H9 (cell line): Measurements from ENCODE around the gene SORCS2. TPM values are rescaled to one million over a fixed set of nuclear protein-coding genes. Genes with fewer than 3 reads are reported as not detected.
A peak's percentile ranks its signal among the peaks of the same experiment; 100 is the strongest.

Experiments
- DNase-seq: peaks from one replicate; pipeline ENCODE4 v3.0.0-alpha.2; 2017
- H2AFZ ChIP-seq: one replicate; pipeline ENCODE4 v1.6.1; 2013; ENCODE audit warnings: mild to moderate bottlenecking, low read length, control low read depth, moderate library complexity
- H2AK5ac ChIP-seq: 2 replicates; pipeline ENCODE4 v1.6.1; 2013; ENCODE audit warnings: low read length, control low read depth, mixed read lengths; ENCODE audit not compliant: insufficient read length
- H2BK120ac ChIP-seq: one replicate; pipeline ENCODE4 v1.6.1; 2013; ENCODE audit warnings: low read depth, mild to moderate bottlenecking, low read length, control low read depth, inconsistent platforms; ENCODE audit not compliant: poor library complexity, severe bottlenecking
- H2BK12ac ChIP-seq: 2 replicates; pipeline ENCODE4 v1.6.1; 2013; ENCODE audit warnings: low read length, control low read depth, mixed read lengths, low read depth; ENCODE audit not compliant: insufficient read length
- H2BK15ac ChIP-seq: 2 replicates; pipeline ENCODE4 v1.6.1; 2013; ENCODE audit warnings: low read depth, low read length, control low read depth
- H2BK20ac ChIP-seq: one replicate; pipeline ENCODE4 v1.6.1; 2013; ENCODE audit warnings: low read depth, mild to moderate bottlenecking, low read length, control low read depth, inconsistent platforms; ENCODE audit not compliant: poor library complexity, severe bottlenecking
- H2BK5ac ChIP-seq: 2 replicates; pipeline ENCODE4 v1.6.1; 2013; ENCODE audit warnings: low read length, control low read depth, mixed read lengths; ENCODE audit not compliant: insufficient read length
- H3K14ac ChIP-seq: 2 replicates; pipeline ENCODE4 v1.6.1; 2013; ENCODE audit warnings: low read length, control low read depth; ENCODE audit not compliant: insufficient read depth
- H3K18ac ChIP-seq: 2 replicates; pipeline ENCODE4 v1.6.1; 2013; ENCODE audit warnings: low read depth, mild to moderate bottlenecking, mixed read lengths, low read length, control low read depth; ENCODE audit not compliant: insufficient read length
- H3K23ac ChIP-seq: 2 replicates; pipeline ENCODE4 v1.6.1; 2013; ENCODE audit warnings: low read length, control low read depth, mixed read lengths, low read depth; ENCODE audit not compliant: insufficient read length
- H3K23me2 ChIP-seq: 2 replicates; pipeline ENCODE4 v1.6.1; 2013; ENCODE audit warnings: low read depth, mild to moderate bottlenecking, mixed read lengths, low read length, control low read depth; ENCODE audit not compliant: insufficient read length, poor library complexity, severe bottlenecking
- H3K27ac ChIP-seq: 2 replicates; pipeline ENCODE4 v1.5.1; 2013; ENCODE audit warnings: low read length, control low read depth, mixed read lengths, low read depth; ENCODE audit not compliant: insufficient read length
- H3K27me3 ChIP-seq: 2 replicates; pipeline ENCODE4 v1.6.1; 2013; ENCODE audit warnings: low read length, control low read depth, inconsistent platforms; ENCODE audit not compliant: insufficient read depth
- H3K4ac ChIP-seq: 2 replicates; pipeline ENCODE4 v1.6.1; 2013; ENCODE audit warnings: low read depth, mild to moderate bottlenecking, control low read depth, inconsistent platforms, low read length, moderate library complexity
- H3K4me1 ChIP-seq: 2 replicates; pipeline ENCODE4 v1.6.1; 2013; ENCODE audit warnings: low read length, control low read depth, inconsistent platforms; ENCODE audit not compliant: insufficient read depth
- H3K4me2 ChIP-seq: 2 replicates; pipeline ENCODE4 v1.6.1; 2013; ENCODE audit warnings: low read length, control low read depth, mixed read lengths; ENCODE audit not compliant: insufficient read length, insufficient read depth
- H3K56ac ChIP-seq: 2 replicates; pipeline ENCODE4 v1.6.1; 2013; ENCODE audit warnings: low read depth, mild to moderate bottlenecking, mixed read lengths, low read length, control low read depth; ENCODE audit not compliant: insufficient read length
- H3K79me1 ChIP-seq: 2 replicates; pipeline ENCODE4 v1.6.1; 2013; ENCODE audit warnings: low read depth, mild to moderate bottlenecking, moderate library complexity, low read length, control low read depth, inconsistent platforms; ENCODE audit not compliant: insufficient read depth, poor library complexity, severe bottlenecking
- H3K79me2 ChIP-seq: 2 replicates; pipeline ENCODE4 v1.6.1; 2013; ENCODE audit warnings: low read length, control low read depth, inconsistent platforms; ENCODE audit not compliant: insufficient read depth
- H3K9ac ChIP-seq: 2 replicates; pipeline ENCODE4 v1.6.1; 2013; ENCODE audit warnings: low read length, control low read depth, mixed read lengths; ENCODE audit not compliant: insufficient read length; ENCODE audit errors: extremely low read depth
- H3K9me3 ChIP-seq: one replicate; pipeline ENCODE4 v1.6.1; 2013; ENCODE audit warnings: low read depth, low read length, inconsistent platforms; ENCODE audit not compliant: control insufficient read depth
- H3T11ph ChIP-seq: one replicate; pipeline ENCODE4 v1.6.1; 2013; ENCODE audit warnings: mild to moderate bottlenecking, low read length, control low read depth, inconsistent platforms
- H4K20me1 ChIP-seq: one replicate; pipeline ENCODE4 v1.6.1; 2013; ENCODE audit not compliant: control insufficient read depth, insufficient read length, insufficient read depth
- H4K5ac ChIP-seq: 2 replicates; pipeline ENCODE4 v1.6.1; 2013; ENCODE audit warnings: low read depth, mild to moderate bottlenecking, mixed read lengths, low read length, control low read depth; ENCODE audit not compliant: insufficient read length
- H4K8ac ChIP-seq: replicated peaks from 2 replicates; pipeline ENCODE4 v1.6.1; 2013; ENCODE audit warnings: low read length, control low read depth, mixed read lengths, low read depth; ENCODE audit not compliant: insufficient read length
- H4K91ac ChIP-seq: 2 replicates; pipeline ENCODE4 v1.6.1; 2013; ENCODE audit warnings: low read depth, mild to moderate bottlenecking, moderate library complexity, mixed read lengths, low read length, control low read depth; ENCODE audit not compliant: insufficient read length
- H3K27ac Mint-ChIP-seq, 3 experiments: 2 replicates in 2 of 3; 3 replicates in 1 of 3; pipeline ENCODE4 v1.8.0; 2020 to 2021; ENCODE audit warnings: mixed read lengths in 3 of 3, mild to moderate bottlenecking in 1 of 3, moderate library complexity in 1 of 3
- H3K27me3 Mint-ChIP-seq: 2 replicates; pipeline ENCODE4 v1.8.0; 2021; ENCODE audit warnings: low read depth, mild to moderate bottlenecking, moderate library complexity, mixed read lengths
- H3K36me3 Mint-ChIP-seq, 3 experiments: 2 replicates in 2 of 3; 3 replicates in 1 of 3; pipeline ENCODE4 v1.8.0; 2020 to 2021; ENCODE audit warnings: low read depth in 3 of 3, mixed read lengths in 3 of 3; ENCODE audit not compliant: insufficient read depth in 1 of 3
- H3K4me1 Mint-ChIP-seq, 2 experiments: 2 replicates each; pipeline ENCODE4 v1.8.0; 2020; ENCODE audit warnings: mixed read lengths in 2 of 2
- H3K4me3 Mint-ChIP-seq, 2 experiments: 2 replicates in 1 of 2; 3 replicates in 1 of 2; pipeline ENCODE4 v1.8.0; 2020 to 2021; ENCODE audit warnings: mild to moderate bottlenecking in 2 of 2, mixed read lengths in 2 of 2, moderate library complexity in 1 of 2
- H3K9me3 Mint-ChIP-seq, 2 experiments: 2 replicates in 1 of 2; 3 replicates in 1 of 2; pipeline ENCODE4 v1.8.0; 2020; ENCODE audit warnings: mild to moderate bottlenecking in 2 of 2, mixed read lengths in 2 of 2, moderate library complexity in 1 of 2
- WGBS: extraction: QIAGEN DNeasy Blood & Tissue Kit; methylation state at CpG from one replicate; pipeline ENCODE4 v1.1.7; 2013; ENCODE audit warnings: missing lambda C conversion rate, low lambda C conversion rate, mixed read lengths; ENCODE audit not compliant: insufficient read length; ENCODE audit errors: extremely low coverage; 5-methylcytosine and 5-hydroxymethylcytosine counted together
- total RNA-seq: library from RNA; stranded (reverse); gene quantifications from 2 replicates; pipeline ENCODE4 v1.2.1, GENCODE V29; 2021
- TF ChIP-seq, protein P1 (sequence below): fragments of 200-600 bp; sonication (generic); conservative IDR thresholded peaks from 3 replicates; pipeline ENCODE4 v1.8.0; 2021; ENCODE audit warnings: antibody characterized with exemption, mild to moderate bottlenecking

The SORCS2 gene
- total RNA-seq, 1 experiment from 2014 or later, result 0.57 TPM

- Histone ChIP-seq H3K23ac (no peak overlapping the region), H3K27ac (no peak overlapping the region), H2BK120ac (no peak overlapping the region), H3T11ph (no peak overlapping the region), H4K8ac (no peak overlapping the region), H2AFZ (no peak overlapping the region), H3K9me3 (no peaks in the 10 kb centered on the region), H3K18ac (no peak overlapping the region), H3K4me1 (no peaks in the 10 kb centered on the region), H4K20me1 (no peaks in the 10 kb centered on the region), H4K5ac (no peak overlapping the region), H2AK5ac (no peak overlapping the region), H3K4ac (no peak overlapping the region), H3K56ac (no peak overlapping the region), H3K79me1 (no peaks in the 10 kb centered on the region), H2BK5ac (no peak overlapping the region), H3K9ac (no peak overlapping the region), H2BK20ac (no peak overlapping the region), H4K91ac (no peak overlapping the region), H2BK12ac (no peak overlapping the region), H3K79me2 (no peaks in the 10 kb centered on the region), H3K23me2 (no peaks in the 10 kb centered on the region), H3K14ac (no peak overlapping the region), H2BK15ac (no peak overlapping the region), H3K4me2 (no peak overlapping the region), H3K27me3 (no peaks in the 10 kb centered on the region)
- Mint-ChIP-seq H3K27ac (peak overlapping the region in 2 of 3 experiments; percentile 18 to 47; a peak in 4 of 7 replicates), H3K27me3 (no peaks in the 10 kb centered on the region), H3K36me3 (peaks cover 0 to 8% (median 5%) of the 10 kb centered on the region in 3 experiments; a peak in 3 of 7 replicates), H3K4me3 (no peak overlapping the region), H3K9me3 (no peaks in the 10 kb centered on the region), H3K4me1 (no peaks in the 10 kb centered on the region; a peak in 1 of 4 replicates)
- no peak for DNase-seq
- no CpG with 5 or more reads among the region's 13 CpGs for WGBS
- TF ChIP-seq, protein P1, sequence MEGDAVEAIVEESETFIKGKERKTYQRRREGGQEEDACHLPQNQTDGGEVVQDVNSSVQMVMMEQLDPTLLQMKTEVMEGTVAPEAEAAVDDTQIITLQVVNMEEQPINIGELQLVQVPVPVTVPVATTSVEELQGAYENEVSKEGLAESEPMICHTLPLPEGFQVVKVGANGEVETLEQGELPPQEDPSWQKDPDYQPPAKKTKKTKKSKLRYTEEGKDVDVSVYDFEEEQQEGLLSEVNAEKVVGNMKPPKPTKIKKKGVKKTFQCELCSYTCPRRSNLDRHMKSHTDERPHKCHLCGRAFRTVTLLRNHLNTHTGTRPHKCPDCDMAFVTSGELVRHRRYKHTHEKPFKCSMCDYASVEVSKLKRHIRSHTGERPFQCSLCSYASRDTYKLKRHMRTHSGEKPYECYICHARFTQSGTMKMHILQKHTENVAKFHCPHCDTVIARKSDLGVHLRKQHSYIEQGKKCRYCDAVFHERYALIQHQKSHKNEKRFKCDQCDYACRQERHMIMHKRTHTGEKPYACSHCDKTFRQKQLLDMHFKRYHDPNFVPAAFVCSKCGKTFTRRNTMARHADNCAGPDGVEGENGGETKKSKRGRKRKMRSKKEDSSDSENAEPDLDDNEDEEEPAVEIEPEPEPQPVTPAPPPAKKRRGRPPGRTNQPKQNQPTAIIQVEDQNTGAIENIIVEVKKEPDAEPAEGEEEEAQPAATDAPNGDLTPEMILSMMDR, result no peak
Measured at GRCh38 chr4:7788694-7789425, 596.5 kb downstream of the SORCS2 start.
